Tibial nerve (tissue), 3 donors: ENCODE measurements around the gene MAP3K12.

Source experiments
- POLR2A ChIP-seq, 2 donors: fragments of 450-650 bp; IDR thresholded peaks; one replicate each; pipeline ENCODE4 v1.6.1; 2017; ENCODE audit warnings: antibody characterized with exemption in 2 of 2, mild to moderate bottlenecking in 2 of 2, moderate library complexity in 2 of 2
- TF ChIP-seq, protein P1 (sequence below), 5 experiments: fragments of 200-600 bp in 3 of 5; fragments of 450-650 bp in 2 of 5; sonication (generic) in 3 of 5; IDR thresholded peaks; one replicate each; pipeline ENCODE4 v1.5.1; 2016 to 2019; ENCODE audit warnings: antibody characterized with exemption in 5 of 5, mild to moderate bottlenecking in 3 of 5, moderate library complexity in 2 of 5

DNA sequence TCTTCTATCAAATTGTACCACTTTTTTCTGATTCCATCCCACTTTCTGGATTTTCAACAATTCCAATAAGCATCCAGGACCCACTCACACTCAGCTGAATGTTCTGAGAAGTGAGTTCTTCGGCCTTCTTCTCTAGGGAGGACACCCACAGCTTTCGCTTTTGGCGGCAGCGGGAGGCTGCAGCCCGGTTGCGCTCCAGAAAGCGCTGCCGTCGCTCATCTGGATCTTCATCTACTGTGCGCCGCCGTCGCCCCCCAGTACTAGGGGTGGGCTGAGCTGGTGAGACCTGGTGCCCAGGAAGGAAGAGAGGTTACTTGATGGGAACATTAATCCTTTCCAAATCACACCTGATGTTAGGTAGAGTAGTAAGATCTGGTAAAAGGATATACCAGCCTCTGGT lies 25.2 kb upstream of the MAP3K12 start:
- TF ChIP-seq, protein P1, sequence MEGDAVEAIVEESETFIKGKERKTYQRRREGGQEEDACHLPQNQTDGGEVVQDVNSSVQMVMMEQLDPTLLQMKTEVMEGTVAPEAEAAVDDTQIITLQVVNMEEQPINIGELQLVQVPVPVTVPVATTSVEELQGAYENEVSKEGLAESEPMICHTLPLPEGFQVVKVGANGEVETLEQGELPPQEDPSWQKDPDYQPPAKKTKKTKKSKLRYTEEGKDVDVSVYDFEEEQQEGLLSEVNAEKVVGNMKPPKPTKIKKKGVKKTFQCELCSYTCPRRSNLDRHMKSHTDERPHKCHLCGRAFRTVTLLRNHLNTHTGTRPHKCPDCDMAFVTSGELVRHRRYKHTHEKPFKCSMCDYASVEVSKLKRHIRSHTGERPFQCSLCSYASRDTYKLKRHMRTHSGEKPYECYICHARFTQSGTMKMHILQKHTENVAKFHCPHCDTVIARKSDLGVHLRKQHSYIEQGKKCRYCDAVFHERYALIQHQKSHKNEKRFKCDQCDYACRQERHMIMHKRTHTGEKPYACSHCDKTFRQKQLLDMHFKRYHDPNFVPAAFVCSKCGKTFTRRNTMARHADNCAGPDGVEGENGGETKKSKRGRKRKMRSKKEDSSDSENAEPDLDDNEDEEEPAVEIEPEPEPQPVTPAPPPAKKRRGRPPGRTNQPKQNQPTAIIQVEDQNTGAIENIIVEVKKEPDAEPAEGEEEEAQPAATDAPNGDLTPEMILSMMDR (IDR thresholded peaks at IDR 0.05): no peak
- TF ChIP-seq POLR2A (IDR thresholded peaks at IDR 0.05): no peak
